Thyroid gland (tissue), 4 donors: Measurements from ENCODE around the gene OSBPL6.

Source experiments
- POLR2A ChIP-seq, 2 donors: fragments of 450-650 bp; IDR thresholded peaks; one replicate each; pipeline ENCODE4 v1.6.1; 2017; ENCODE audit warnings: antibody characterized with exemption in 2 of 2, mild to moderate bottlenecking in 2 of 2, moderate library complexity in 1 of 2
- TF ChIP-seq, protein P1 (sequence below), 6 experiments: fragments of 200-600 bp in 3 of 6; fragments of 450-650 bp in 3 of 6; sonication (generic) in 3 of 6; IDR thresholded peaks; one replicate each; pipeline ENCODE4 v1.5.1; 2016 to 2019; ENCODE audit warnings: antibody characterized with exemption in 6 of 6, mild to moderate bottlenecking in 2 of 6, inconsistent platforms in 1 of 6, moderate library complexity in 1 of 6

DNA sequence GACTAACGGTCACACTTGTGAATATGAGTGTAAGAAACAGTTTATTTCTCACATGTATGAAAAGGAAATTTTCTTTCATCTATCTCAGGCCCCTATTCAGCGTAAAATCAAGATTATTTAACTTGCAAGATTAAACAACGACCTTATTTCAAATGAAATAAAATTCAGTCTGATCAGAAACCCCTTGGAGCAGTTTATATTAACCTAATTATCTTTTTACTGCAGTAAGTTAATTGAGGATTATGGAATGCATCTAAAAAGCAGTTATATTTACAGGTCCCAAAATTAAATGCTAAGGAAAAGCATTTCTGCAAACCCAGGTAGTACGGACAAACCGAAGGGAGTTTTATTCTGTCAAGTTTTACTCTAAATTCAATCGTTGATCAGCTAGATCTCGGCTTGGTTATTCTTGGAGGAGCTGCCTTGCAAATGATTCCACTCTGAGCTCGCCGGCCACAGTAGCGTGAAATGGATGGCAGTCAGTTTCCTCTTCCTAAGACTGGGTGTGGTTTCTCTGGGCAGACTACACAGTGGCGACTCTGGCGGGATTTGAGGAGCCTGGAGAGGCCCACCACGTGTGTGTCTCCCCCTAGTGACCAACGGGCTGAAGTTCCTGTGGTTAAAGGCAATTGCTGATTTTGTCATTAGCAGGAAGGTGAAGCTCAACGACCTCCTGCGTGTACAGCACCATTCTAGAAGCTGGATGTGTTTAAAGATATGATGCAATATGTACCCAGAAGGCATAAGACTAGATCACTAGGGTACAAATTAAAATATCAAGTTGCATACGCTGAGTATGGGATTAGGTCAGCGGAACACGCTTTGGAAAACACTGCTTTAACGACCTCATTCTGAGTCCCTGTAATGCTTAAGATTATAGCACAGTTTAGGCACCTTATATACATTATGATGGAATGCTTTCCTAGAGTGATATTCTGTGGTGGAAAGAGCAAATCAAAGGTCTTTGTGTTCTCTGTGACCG is 220.2 kb downstream of the OSBPL6 start:
- TF ChIP-seq, protein P1, sequence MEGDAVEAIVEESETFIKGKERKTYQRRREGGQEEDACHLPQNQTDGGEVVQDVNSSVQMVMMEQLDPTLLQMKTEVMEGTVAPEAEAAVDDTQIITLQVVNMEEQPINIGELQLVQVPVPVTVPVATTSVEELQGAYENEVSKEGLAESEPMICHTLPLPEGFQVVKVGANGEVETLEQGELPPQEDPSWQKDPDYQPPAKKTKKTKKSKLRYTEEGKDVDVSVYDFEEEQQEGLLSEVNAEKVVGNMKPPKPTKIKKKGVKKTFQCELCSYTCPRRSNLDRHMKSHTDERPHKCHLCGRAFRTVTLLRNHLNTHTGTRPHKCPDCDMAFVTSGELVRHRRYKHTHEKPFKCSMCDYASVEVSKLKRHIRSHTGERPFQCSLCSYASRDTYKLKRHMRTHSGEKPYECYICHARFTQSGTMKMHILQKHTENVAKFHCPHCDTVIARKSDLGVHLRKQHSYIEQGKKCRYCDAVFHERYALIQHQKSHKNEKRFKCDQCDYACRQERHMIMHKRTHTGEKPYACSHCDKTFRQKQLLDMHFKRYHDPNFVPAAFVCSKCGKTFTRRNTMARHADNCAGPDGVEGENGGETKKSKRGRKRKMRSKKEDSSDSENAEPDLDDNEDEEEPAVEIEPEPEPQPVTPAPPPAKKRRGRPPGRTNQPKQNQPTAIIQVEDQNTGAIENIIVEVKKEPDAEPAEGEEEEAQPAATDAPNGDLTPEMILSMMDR (IDR thresholded peaks at IDR 0.05) = peak; percentile 60 to 91 (median 88)
- TF ChIP-seq POLR2A (IDR thresholded peaks at IDR 0.05) = peak in 1 of 2 donors; percentile 69
